ENCODE data around the gene EXOG.

Gene EXOG

DNA sequence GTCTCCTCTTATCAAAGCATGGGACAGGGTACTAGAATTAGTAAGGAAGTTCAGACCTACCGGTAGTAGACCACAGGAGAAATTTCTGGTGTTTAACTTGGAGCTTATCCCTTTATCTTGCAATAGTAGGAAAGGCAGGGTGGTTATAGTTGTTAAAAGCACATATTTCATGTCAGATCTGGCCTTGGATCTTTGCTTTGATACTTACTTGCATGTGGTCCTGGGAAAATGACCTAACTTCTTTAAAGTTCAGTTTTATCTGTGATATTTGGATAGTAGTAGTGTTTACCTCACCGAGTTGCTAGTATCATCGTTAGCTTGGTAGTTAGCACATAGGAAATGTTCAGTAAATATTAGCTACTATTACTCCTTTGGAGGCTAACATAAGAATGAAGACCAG, 15.4 kb downstream of the EXOG start:
- no peak for DNase-seq

DNA sequence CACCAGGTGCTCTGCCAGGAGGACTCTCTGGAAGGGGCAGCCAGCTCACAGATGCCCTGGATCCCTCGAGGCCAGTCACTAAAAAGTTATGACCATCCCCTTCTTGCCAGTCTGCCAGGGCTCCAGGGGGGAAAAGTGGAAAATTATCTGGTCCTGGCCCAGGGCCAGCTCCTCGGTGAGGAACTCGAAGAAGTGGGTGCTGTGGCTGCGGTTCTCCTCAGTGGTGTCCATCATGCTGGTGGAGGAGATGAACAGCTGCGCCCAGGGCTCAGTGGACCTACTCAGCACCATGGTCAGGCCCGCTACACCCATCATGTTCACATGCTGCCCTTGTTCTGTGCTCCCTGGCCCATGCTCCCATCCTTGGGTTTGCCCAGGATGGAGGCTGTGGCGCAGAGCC, 19.2 kb downstream of the EXOG start:
- no peak for DNase-seq

- no peak for DNase-seq
Observed at GRCh38 chr3:38516669-38517068, 20.5 kb downstream of the EXOG start.

GRCh38 chr3:38519000-38519399, 22.9 kb downstream of the EXOG start:
- no peak for DNase-seq

DNA sequence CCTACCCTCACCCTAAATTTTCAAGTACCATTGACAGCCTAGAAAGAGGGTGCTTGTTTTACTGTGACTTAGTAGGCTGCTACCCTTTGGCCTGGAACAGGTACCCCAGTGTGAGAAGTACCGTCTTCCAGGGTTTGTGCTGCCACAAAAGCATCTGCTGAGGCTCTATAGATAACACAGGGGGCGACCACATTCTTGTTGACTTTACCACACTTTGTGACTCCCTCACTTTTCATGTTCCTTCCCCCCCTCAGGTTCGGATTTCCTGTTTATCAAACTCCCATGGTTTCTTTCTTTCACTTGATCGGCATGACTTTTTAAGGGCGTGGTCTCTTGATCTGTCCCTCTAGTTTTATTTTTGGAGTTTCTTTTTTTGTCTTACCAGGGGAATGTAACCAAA, 23.5 kb downstream of the EXOG start:
- DNase-seq: peak in 4 of 6 experiments; percentile 8 to 66 (median 54)

- DNase-seq: peak; percentile 24 to 71 (median 50)
Observed at GRCh38 chr3:38521391-38521987, 25.3 kb downstream of the EXOG start.

DNA sequence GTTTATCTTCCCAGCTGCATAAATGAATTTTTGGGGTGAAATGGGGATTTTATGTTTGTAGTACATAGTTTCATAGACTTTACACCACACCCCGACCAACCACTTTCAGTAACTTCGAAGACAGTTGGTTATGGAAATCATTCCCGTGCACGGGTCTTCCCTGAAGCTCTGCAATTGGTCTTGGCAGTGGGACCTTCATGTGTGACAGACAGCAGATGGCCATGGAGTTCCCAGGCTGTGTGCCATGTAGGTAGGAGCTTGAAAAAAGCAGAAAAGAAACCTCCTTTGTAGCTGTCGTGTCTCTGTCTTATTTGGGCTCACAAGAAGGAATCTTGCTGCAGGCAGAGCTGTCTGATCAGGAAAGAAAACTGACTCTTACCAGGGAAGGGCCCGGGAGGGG, 25.9 kb downstream of the EXOG start:
- no peak for DNase-seq

GRCh38 chr3:38524141-38524739, 28.1 kb downstream of the EXOG start:
- DNase-seq: no peak

GRCh38 chr3:38526792-38527191, 30.7 kb downstream of the EXOG start:
- DNase-seq: no peak

- no peak for DNase-seq
Observed at GRCh38 chr3:38528457-38528856, 32.3 kb downstream of the EXOG start.

DNA sequence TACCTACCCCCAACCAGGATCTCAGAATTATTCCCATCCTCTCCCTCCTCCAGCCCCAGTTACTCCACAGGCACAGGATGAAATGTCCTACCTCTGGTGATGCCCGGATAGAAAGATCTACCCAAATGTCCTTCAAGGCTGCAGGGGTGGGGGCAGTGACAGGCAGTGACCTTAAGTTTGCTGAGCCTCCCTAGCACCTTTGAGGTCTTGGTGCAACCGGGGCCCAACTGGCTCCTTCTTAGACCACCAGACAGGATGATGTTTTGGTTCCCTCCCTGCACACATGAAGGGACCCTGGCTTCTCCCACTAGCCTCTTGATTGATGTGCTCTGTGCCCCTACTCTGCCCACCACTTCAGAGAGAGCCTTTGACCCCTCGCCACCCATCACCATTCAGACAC, 36.4 kb downstream of the EXOG start:
- no peak for DNase-seq

GRCh38 chr3:38533285-38533976, 37.3 kb downstream of the EXOG start:
- DNase-seq: no peak

DNA sequence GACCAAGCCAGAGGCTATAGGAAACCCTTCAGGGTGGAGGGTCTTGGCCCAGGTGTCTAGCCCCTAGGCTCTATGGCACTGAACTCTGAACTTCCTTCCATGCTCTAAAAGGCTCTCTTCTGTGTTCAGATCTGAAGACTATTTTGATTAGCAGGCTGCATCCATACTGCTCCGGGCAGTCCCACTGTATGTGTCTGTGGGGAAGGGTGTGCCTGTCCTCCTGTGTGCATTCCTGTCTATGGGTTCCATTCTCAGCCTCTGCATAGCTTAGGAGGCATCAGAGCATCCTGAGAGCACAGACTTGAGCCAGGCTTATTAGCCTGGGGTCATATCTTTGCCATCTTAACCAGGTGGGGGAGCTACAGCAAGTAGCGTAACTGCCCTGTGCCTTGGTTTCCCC, 38.0 kb downstream of the EXOG start:
- no peak for DNase-seq

- DNase-seq: no peak
Observed at GRCh38 chr3:38534604-38535003, 38.5 kb downstream of the EXOG start.

DNA sequence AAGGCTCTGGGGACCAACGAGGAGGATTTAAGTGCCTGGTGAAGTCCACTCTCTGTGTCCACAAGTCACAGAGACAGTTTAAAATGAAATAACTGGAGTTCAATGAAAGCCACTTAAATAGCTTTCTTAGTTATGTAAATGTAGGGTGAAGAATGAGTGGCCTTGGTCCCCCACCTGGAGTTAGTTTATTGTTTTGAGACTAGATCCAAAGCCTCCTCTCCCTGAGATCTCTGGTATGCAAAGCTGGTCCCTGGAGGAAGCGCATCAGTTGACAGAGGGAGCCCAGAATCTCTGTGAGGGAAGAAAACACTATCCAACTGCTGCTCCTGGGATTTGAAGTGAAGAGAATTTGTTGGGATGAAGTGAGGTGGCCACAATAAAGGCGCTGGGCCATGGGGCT, 40.5 kb downstream of the EXOG start:
- no peak for DNase-seq

DNA sequence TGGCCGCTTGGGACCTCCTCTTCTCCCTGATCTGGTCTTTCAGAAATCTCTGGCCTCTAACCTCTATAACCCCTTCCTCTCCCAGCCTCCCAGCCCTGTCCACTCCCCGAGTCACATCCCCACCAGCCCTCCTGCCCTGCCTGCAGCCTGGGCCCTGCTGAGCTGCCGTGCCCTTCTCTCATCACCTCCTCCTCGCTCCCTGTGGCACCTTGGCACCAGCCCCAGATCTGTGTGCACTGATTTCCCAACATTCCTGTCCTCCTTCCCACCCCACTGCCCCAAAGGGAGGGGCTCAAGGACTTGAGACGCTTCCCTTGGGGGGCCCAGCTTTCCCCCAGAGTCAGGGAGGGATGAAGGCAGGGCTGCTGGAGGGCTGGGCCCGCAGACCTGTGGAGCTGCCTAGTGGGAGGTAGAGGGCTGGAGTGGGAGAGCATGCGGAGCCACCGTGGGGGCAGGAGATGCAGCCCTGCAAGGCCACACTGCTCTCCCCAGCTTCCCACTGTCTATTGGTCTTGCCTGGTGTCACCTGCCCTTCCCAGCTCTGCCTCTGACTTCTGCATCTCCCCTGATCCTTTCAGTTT, 42.7 kb downstream of the EXOG start:
- no peak for DNase-seq

GRCh38 chr3:38541806-38542205, 45.7 kb downstream of the EXOG start:
- DNase-seq: no peak

DNA sequence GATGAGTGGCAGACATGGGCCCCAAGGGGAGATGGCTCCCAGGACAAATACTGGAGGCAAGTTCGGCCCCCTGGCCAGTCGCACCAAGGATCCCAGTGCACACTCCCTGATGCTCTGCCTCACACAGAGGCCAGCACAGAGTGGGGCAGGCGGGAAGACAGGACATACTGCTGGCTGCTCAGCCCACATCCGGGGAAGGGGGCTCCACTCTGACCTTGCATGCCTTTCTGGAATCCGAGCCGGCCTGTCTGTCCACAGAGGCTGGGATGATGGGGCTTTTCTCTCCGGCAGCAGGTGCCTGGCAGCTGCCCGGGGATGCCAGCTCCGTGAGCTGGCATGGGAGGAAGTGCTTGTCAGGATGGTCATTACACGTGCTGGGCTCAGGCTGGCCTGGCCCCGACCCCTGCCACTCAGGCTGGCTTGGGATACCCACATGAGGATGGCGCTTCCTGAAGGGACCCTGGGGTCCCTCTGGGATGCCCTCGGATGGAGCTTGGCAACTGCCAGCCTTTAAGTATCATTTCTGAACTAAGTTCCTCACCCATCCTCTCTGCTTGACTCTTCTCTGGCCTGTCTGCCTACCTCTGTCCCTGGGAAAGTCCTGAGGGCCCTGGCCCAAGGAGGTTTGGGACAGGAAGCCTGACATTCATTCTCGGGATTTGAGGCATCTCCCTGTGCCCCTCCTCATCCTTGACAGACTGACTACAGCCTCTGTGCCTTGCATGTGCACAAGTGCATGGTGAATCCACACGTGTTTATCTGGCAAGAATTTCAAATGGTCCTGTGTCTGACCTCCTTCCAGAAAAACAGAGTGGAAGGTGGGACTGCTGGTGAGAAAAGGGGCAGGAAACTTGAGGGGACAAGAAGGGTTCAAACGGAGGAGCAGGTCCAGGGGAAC, 46.5 kb downstream of the EXOG start:
- no peak for DNase-seq

DNA sequence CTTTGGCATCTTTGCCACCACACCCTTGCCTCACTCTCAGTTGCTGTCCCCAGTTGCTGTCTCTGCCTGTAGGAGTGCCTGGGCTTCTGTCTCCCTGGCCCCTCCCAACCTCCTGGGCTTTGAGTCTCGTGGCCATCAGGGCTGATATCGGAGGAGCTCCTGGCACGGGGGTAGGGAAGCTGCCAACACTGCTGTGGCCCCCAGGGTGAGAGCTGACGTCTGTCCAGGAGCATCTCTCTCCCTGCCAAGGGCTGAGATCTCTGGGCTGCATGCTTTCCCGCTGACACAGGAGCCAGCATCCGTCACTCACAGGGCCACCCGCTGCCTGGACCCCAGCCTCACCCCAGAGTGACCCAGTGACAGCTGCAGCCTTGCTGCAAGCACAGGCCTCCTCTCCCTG, 47.4 kb downstream of the EXOG start:
- DNase-seq: no peak

DNA sequence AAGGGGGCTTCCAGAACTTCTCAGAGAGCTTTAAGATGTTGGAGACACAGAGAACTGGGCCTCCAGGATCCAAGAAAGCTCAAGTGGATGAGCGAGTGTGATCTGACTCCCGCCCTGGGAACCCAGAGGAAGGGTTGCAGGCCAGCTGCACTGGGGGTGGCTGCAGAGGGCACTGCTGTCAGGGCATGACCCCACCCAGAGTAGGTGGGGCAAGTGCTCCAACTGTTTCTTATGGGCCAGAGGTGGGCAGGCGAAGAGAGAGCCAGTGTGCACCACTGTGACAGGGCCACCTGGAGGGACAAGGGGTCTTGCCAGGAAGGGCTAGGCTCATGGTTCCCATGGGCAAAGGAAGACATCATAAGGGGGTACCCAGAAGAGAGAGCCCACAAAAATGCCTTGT, 48.8 kb downstream of the EXOG start:
- DNase-seq: no peak

DNA sequence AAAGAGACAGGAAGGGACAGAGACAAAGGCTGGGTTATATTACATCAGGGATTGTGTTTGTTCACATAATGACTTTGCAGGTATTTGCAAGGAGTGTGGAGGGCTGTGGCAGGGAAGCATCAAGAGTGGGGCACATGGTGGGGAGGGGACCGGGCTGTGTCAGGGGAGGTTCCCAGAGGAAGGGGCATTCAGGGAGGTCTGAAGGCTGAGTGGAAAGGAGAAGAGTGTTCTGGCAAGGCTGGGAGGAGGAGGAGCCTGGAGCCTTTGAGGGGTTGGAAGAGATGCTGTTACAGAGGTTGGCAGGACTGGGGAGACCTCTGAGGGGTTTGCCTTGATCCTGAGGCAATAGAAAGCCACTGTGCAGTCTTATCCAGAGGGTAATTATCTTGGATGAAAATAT, 49.4 kb downstream of the EXOG start:
- DNase-seq: no peak

- no peak for DNase-seq
Observed at GRCh38 chr3:38545983-38546382, 49.8 kb downstream of the EXOG start.
